PFSK-1 (cell line): Measurements from ENCODE around the gene ACIN1.

Experiments used
- FOXP2 ChIP-seq: optimal IDR thresholded peaks from 2 replicates; pipeline ENCODE3; 2011; ENCODE audit warnings: borderline replicate concordance, control low read depth, inconsistent platforms; ENCODE audit not compliant: insufficient read depth; ENCODE audit errors: extremely low read length, extremely low read depth
- POLR2AphosphoS5 ChIP-seq: IDR thresholded peaks from 2 replicates; pipeline ENCODE4 v1.6.1; 2012; ENCODE audit warnings: low read depth, mild to moderate bottlenecking, control low read depth, low read length, moderate library complexity
- REST ChIP-seq, 2 experiments: IDR thresholded peaks; 2 replicates each; pipeline versions ENCODE4 v1.6.1 to v1.8.0; 2011 to 2012; ENCODE audit warnings: low read depth in 2 of 2, low read length in 2 of 2, control low read depth in 1 of 2, inconsistent platforms in 1 of 2, mild to moderate bottlenecking in 1 of 2, moderate library complexity in 1 of 2; ENCODE audit not compliant: insufficient read depth in 1 of 2
- SIN3A ChIP-seq: IDR thresholded peaks from 2 replicates; pipeline ENCODE4 v1.6.1; 2012; ENCODE audit warnings: mild to moderate bottlenecking, low read length, moderate library complexity, borderline replicate concordance; ENCODE audit not compliant: insufficient read depth
- TAF1 ChIP-seq: IDR thresholded peaks from 2 replicates; pipeline ENCODE4 v1.6.1; 2012; ENCODE audit warnings: low read length, control low read depth, borderline replicate concordance; ENCODE audit not compliant: insufficient read depth

The ACIN1 gene

GRCh38 chr14:23009483-23009938 lies 85.4 kb downstream of the ACIN1 start:
- TF ChIP-seq REST (IDR thresholded peaks at IDR 0.05; ENCODE audit: insufficient read depth in 1 of 2, low read depth in 2 of 2, low read length in 2 of 2): no peak
- TF ChIP-seq FOXP2: no peak
- no peak for TF ChIP-seq POLR2AphosphoS5
- TF ChIP-seq SIN3A: no peak
- no peak for TF ChIP-seq TAF1

GRCh38 chr14:23008831-23009230 lies 86.1 kb downstream of the ACIN1 start:
- TF ChIP-seq FOXP2 (no peak), SIN3A (no peak), POLR2AphosphoS5 (no peak), REST (IDR thresholded peaks at IDR 0.05; ENCODE audit: insufficient read depth in 1 of 2, low read depth in 2 of 2, low read length in 2 of 2) (no peak), TAF1 (no peak)
